Trophoblast cell (in vitro differentiated cells and primary cell): ENCODE data around the gene ARHGEF3.

ENCODE experiments used
- DNase-seq, 2 donors: peaks; one replicate each; pipeline ENCODE4 v3.0.0-alpha.2; 2016
- H2AFZ ChIP-seq: 2 replicates; pipeline ENCODE4 v1.6.1; 2013; ENCODE audit warnings: low read length, moderate library complexity, mild to moderate bottlenecking; ENCODE audit not compliant: insufficient read depth, poor library complexity
- H2AK5ac ChIP-seq: 2 replicates; pipeline ENCODE4 v1.6.1; 2013; ENCODE audit warnings: mild to moderate bottlenecking, low read length
- H2BK120ac ChIP-seq: 2 replicates; pipeline ENCODE4 v1.6.1; 2013; ENCODE audit warnings: low read length, mild to moderate bottlenecking, moderate library complexity; ENCODE audit not compliant: insufficient read depth, poor library complexity
- H2BK12ac ChIP-seq: 2 replicates; pipeline ENCODE4 v1.6.1; 2013; ENCODE audit warnings: mild to moderate bottlenecking, low read length, moderate library complexity
- H2BK5ac ChIP-seq: 2 replicates; pipeline ENCODE4 v1.6.1; 2013; ENCODE audit warnings: low read length, low read depth, moderate library complexity, mild to moderate bottlenecking; ENCODE audit not compliant: poor library complexity
- H3K14ac ChIP-seq: 2 replicates; pipeline ENCODE4 v1.6.1; 2013; ENCODE audit warnings: mild to moderate bottlenecking, low read length
- H3K18ac ChIP-seq: 2 replicates; pipeline ENCODE4 v1.6.1; 2013; ENCODE audit warnings: mild to moderate bottlenecking, low read length
- H3K23ac ChIP-seq: 2 replicates; pipeline ENCODE4 v1.6.1; 2013; ENCODE audit warnings: low read length
- H3K27ac ChIP-seq: 2 replicates; pipeline ENCODE4 v1.5.1; 2013; ENCODE audit warnings: low read depth, mild to moderate bottlenecking, inconsistent platforms, low read length, moderate library complexity
- H3K27me3 ChIP-seq: 2 replicates; pipeline ENCODE4 v1.6.1; 2013; ENCODE audit warnings: inconsistent platforms, mild to moderate bottlenecking, low read length, moderate library complexity; ENCODE audit not compliant: insufficient read depth
- H3K36me3 ChIP-seq, 2 experiments: 1 replicate in 1 of 2; 2 replicates in 1 of 2; pipeline ENCODE4 v1.6.1; 2013; ENCODE audit warnings: low read length in 2 of 2, mild to moderate bottlenecking in 2 of 2, moderate library complexity in 1 of 2; ENCODE audit not compliant: insufficient read depth in 2 of 2, control insufficient read depth in 1 of 2
- H3K4ac ChIP-seq: 2 replicates; pipeline ENCODE4 v1.6.1; 2013; ENCODE audit warnings: low read depth, mild to moderate bottlenecking, low read length, moderate library complexity
- H3K4me1 ChIP-seq, 2 experiments: 1 replicate in 1 of 2; 2 replicates in 1 of 2; pipeline ENCODE4 v1.6.1; 2013; ENCODE audit warnings: low read length in 2 of 2, mild to moderate bottlenecking in 2 of 2, moderate library complexity in 1 of 2; ENCODE audit not compliant: insufficient read depth in 2 of 2, control insufficient read depth in 1 of 2
- H3K4me2 ChIP-seq: 2 replicates; pipeline ENCODE4 v1.6.1; 2013; ENCODE audit warnings: inconsistent platforms, mild to moderate bottlenecking, low read length, moderate library complexity
- H3K4me3 ChIP-seq: 2 replicates; pipeline ENCODE4 v1.5.1; 2013; ENCODE audit warnings: mild to moderate bottlenecking, low read depth, low read length, inconsistent platforms
- H3K79me1 ChIP-seq: one replicate; pipeline ENCODE4 v1.6.1; 2013; ENCODE audit warnings: low read length
- H3K79me2 ChIP-seq: 2 replicates; pipeline ENCODE4 v1.6.1; 2013; ENCODE audit warnings: low read length, mild to moderate bottlenecking; ENCODE audit not compliant: control insufficient read depth, insufficient read depth, poor library complexity
- H3K9ac ChIP-seq: 2 replicates; pipeline ENCODE4 v1.6.1; 2013; ENCODE audit warnings: mild to moderate bottlenecking, low read length
- H3K9me3 ChIP-seq: 2 replicates; pipeline ENCODE4 v1.6.1; 2013; ENCODE audit warnings: low read depth, mild to moderate bottlenecking, control low read depth, inconsistent platforms, low read length; ENCODE audit not compliant: insufficient read depth
- H4K12ac ChIP-seq: 2 replicates; pipeline ENCODE4 v1.6.1; 2013; ENCODE audit warnings: low read depth, mild to moderate bottlenecking, low read length, moderate library complexity
- H4K8ac ChIP-seq: 2 replicates; pipeline ENCODE4 v1.6.1; 2013; ENCODE audit warnings: low read depth, mild to moderate bottlenecking, low read length, moderate library complexity
- H4K91ac ChIP-seq: one replicate; pipeline ENCODE4 v1.6.1; 2013; ENCODE audit warnings: low read depth, mild to moderate bottlenecking, low read length, moderate library complexity
- WGBS: extraction: QIAGEN DNeasy Blood & Tissue Kit; methylation state at CpG from one replicate; pipeline ENCODE4 v1.1.7; 2013; ENCODE audit warnings: missing lambda C conversion rate; ENCODE audit not compliant: insufficient read length, insufficient coverage; ENCODE audit errors: extremely low coverage; 5-methylcytosine and 5-hydroxymethylcytosine counted together

ARHGEF3 gene

DNA sequence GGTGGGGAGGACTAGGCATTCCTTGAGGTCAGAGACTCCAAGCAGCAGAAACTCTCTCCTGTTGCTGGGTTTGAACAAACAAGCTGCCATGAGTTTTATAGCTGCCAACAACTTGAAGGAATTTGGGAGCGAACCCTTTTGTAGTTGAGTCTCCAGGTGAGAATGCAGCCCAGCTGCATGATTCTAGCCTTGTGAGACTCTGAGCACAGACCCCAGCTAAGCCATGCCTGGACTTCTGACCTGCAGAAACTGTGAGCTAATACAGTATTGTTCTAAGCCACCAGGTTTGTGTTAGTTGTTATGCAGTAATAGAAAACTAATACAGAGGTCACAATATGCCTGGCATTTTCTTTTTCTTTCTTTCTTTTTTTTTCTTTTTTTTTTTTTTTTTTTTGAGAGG lies 112.4 kb downstream of the ARHGEF3 start:
- Histone ChIP-seq H4K91ac (no peak overlapping the region), H3K4me3 (no peak overlapping the region), H2AFZ (no peak overlapping the region), H2BK12ac (no peak overlapping the region), H3K27me3 (no peaks in the 10 kb centered on the region), H2BK5ac (no peak overlapping the region), H3K14ac (no peak overlapping the region), H4K12ac (no peak overlapping the region), H3K79me2 (no peaks in the 10 kb centered on the region), H3K4ac (no peak overlapping the region), H3K4me1 (no peaks in the 10 kb centered on the region), H3K9ac (no peak overlapping the region), H2AK5ac (no peak overlapping the region), H3K23ac (no peak overlapping the region), H3K79me1 (peaks cover 2% of the 10 kb centered on the region), H4K8ac (no peak overlapping the region), H3K4me2 (no peak overlapping the region), H3K18ac (no peak overlapping the region), H3K27ac (no peak overlapping the region), H3K36me3 (peaks cover 0 to 2% of the 10 kb centered on the region in 2 experiments), H2BK120ac (no peak overlapping the region), H3K9me3 (no peaks in the 10 kb centered on the region)
- no CpG with 5 or more reads among the region's 1 CpG for WGBS
- peak; percentile 70 to 84 for DNase-seq

DNA sequence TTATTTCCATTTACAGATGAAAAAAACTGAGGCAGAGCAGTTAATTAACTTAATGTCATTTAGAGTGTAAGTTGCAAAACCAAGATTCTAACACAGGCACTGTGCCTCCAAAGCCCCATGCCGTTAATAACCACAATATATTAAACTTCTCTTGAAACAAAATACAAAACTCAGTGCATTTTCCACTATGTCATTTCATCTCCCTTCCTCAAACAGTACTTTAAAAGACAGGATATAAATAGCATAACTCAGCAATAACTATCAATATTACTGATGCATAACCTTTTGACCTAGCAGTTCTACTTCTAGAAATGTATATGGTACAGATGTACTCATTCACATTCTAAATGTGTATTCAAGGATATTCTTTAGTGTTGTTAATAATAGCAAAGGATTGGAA lies 113.6 kb downstream of the ARHGEF3 start:
- H3K14ac ChIP-seq = no peak overlapping the region
- H3K9ac ChIP-seq = no peak overlapping the region
- no peak overlapping the region for H2BK120ac ChIP-seq
- no CpG with 5 or more reads among the region's 1 CpG for WGBS
- H3K79me2 ChIP-seq = no peaks in the 10 kb centered on the region
- peaks cover 2% of the 10 kb centered on the region for H3K9me3 ChIP-seq
- H2AFZ ChIP-seq = no peak overlapping the region
- no peak overlapping the region for H2AK5ac ChIP-seq
- no peak overlapping the region for H3K4me3 ChIP-seq
- H2BK5ac ChIP-seq = no peak overlapping the region
- H3K79me1 ChIP-seq = peaks cover 4% of the 10 kb centered on the region
- no peak for DNase-seq
- no peak overlapping the region for H4K8ac ChIP-seq
- no peak overlapping the region for H4K12ac ChIP-seq
- H3K27ac ChIP-seq = no peak overlapping the region
- H4K91ac ChIP-seq = no peak overlapping the region
- H3K4me2 ChIP-seq = no peak overlapping the region
- peaks cover 0 to 2% of the 10 kb centered on the region in 2 experiments for H3K36me3 ChIP-seq
- H3K23ac ChIP-seq = no peak overlapping the region
- H3K18ac ChIP-seq = no peak overlapping the region
- no peaks in the 10 kb centered on the region for H3K27me3 ChIP-seq
- H3K4me1 ChIP-seq = peaks cover 3% of the 10 kb centered on the region in 2 experiments
- H2BK12ac ChIP-seq = no peak overlapping the region
- no peak overlapping the region for H3K4ac ChIP-seq

DNA sequence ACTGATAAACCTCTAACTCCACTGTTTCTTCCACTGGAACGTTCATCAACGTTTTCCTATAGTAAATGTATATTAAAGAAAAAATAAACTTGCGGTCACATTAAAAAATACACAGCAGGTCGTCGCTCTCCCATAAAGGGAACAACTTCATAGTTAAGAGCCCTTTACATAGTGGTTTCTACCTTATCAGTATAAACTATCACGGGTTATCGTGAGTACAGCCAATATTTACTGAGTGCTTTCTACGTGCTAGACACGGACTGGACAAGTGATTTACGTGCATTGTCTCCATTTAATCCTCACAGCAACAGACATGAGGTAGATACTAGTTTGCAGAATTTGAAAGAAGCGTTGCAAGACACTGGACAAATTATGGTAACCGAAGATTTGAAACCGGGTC lies 117.7 kb downstream of the ARHGEF3 start:
- Histone ChIP-seq H3K9me3 (peaks cover 2% of the 10 kb centered on the region), H3K27me3 (no peaks in the 10 kb centered on the region), H2BK5ac (no peak overlapping the region), H3K14ac (no peak overlapping the region), H3K18ac (no peak overlapping the region), H3K4me1 (peaks cover 3% of the 10 kb centered on the region in 2 experiments), H3K36me3 (peaks cover 0 to 2% of the 10 kb centered on the region in 2 experiments), H4K8ac (no peak overlapping the region), H3K4me2 (no peak overlapping the region), H3K4me3 (no peak overlapping the region), H3K4ac (no peak overlapping the region), H3K79me2 (peaks cover 9% of the 10 kb centered on the region), H3K27ac (no peak overlapping the region), H3K9ac (no peak overlapping the region), H2BK12ac (no peak overlapping the region), H2BK120ac (no peak overlapping the region), H2AFZ (no peak overlapping the region), H4K12ac (no peak overlapping the region), H2AK5ac (no peak overlapping the region), H3K79me1 (peaks cover 12% of the 10 kb centered on the region), H3K23ac (no peak overlapping the region), H4K91ac (no peak overlapping the region)
- WGBS = no CpG with 5 or more reads among the region's 13 CpGs
- DNase-seq = no peak

DNA sequence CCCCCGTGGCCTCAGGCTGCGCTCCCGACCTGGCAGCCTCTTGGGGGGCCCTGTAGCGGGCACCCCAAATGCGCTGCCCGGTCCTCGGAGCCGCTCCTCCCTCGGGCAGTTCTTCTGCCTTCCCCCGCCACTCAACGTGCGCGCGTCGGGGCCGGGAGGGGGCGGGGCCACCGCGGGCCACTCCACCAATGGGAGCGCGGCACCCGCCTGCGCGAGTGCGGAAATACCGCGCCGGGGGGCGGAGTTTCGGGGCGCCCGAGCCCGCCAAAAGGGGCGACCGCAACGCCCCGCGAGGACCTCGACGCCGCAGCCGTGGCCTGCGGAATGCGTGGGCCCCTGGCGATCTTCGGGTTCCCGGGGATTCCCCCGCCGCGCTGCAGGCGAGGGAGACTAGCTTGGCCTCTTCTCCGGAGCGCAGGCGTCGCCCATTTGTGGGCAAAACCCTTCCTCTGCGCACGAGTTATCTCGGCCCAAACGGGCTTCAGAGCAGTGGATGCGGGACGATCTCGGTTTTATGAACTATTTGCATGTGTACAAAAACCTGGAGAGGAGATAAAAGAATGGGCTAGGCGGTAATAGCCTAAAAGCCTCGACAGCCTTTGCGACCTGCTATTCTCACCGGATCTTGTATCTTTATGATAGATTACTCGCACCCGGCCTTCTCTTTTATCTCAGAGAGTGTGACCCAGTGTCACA lies 118.5 kb downstream of the ARHGEF3 start, which contains the start of gene TASOR:
TSS of gene TASOR (minus strand) at position 144 of the 696 bp plus-strand sequence. CDS start 259 bp downstream, outside the sequence.
- Histone ChIP-seq H4K12ac (peak within 1 kb of the TSS; percentile 90), H3K79me2 (peaks cover 9% of the 10 kb centered on the region), H3K9ac (peak within 1 kb of the TSS; percentile 89), H3K4ac (peak within 1 kb of the TSS; percentile 77), H2AFZ (peak within 1 kb of the TSS; percentile 93), H3K23ac (no peak within 1 kb of the TSS), H3K27ac (peak within 1 kb of the TSS; percentile 96), H3K79me1 (peaks cover 12% of the 10 kb centered on the region), H3K36me3 (peaks cover 0 to 2% of the 10 kb centered on the region in 2 experiments), H3K9me3 (peaks cover 2% of the 10 kb centered on the region), H2BK5ac (peak within 1 kb of the TSS; percentile 98), H3K27me3 (no peaks in the 10 kb centered on the region), H2BK12ac (peak within 1 kb of the TSS; percentile 36), H3K4me2 (peak within 1 kb of the TSS; percentile 82), H3K18ac (peak within 1 kb of the TSS; percentile 100), H2BK120ac (peak within 1 kb of the TSS; percentile 90), H4K8ac (peak within 1 kb of the TSS; percentile 93), H3K14ac (peak within 1 kb of the TSS; percentile 96), H3K4me3 (peak within 1 kb of the TSS; percentile 80), H4K91ac (peak within 1 kb of the TSS; percentile 95), H3K4me1 (peaks cover 3% of the 10 kb centered on the region in 2 experiments), H2AK5ac (peak within 1 kb of the TSS; percentile 84)
- no CpG with 5 or more reads among the region's 68 CpGs for WGBS
- peak; percentile 60 to 81 for DNase-seq
